Activated T-helper 9 cell treated with anti-CD3 and anti-CD28 coated beads, Interleukin-2, amount 50 U/mL, for 16 hours (primary cell): ENCODE results near the gene RABEPK.
"Not testable (repeated sequence)": the region's sequence is repeated elsewhere in the genome, so short reads cannot be mapped to it uniquely, and the experiment has no call there.

Source experiments
- DNase-seq: peaks from one replicate; pipeline ENCODE4 v3.0.0-alpha.2; 2020; ENCODE audit warnings: low read depth

RABEPK gene

DNA sequence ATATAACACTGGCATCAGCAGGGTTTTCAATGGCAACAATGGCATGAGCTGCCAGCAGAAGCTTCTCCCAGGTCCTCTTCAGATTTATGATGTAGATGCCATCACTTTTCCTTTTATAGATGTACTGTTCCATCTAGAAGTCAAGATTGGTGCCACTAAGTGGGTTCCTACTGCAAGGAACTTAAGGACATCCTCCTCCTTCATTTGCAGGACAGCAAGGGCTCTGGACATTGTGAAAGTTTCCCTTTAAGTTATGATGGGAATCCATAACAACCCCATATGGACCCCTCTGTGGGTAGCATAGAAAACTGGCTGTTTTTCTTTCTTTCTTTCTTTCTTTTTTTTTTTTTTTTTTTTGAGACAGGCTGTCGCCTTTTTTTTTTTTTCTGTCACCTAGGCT lies 4.8 kb upstream of the RABEPK start:
- DNase-seq = not testable (repeated sequence)

DNA sequence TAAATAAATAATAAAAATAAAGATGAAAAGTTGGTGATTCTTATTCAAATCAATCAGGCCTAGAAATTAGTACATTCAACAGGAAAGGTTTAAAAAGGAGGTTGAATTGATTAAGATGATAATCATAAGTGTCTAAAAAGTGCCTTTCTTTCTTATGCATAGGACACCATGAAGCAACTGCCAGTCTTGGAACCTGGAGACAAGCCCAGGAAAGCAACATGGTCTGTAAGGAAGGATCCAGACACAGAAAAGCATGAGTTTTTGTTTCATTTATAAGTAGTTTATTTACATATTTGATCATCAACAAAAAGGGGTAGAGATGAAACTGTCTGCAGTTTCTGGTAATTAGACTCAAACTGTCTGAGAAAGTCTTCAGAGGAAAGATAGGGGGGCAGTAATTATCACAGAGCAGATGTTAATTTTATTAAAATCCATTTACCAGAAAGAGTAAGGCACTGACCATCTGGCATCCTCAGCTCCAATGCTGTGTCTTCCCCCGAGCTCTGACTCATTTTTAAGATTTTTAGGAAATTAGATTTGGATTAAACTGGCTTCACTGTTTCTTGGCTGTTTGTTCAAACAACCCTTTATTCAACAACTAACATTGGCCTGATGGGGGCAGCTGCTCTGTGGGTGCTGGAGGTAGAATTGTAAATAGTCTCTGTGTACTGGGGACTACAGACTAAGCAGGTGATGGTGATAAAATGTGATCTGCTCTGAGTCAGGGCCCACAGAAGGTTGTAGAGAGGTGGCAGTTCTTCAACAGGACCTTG lies 2.7 kb downstream of the RABEPK start:
- no peak for DNase-seq

DNA sequence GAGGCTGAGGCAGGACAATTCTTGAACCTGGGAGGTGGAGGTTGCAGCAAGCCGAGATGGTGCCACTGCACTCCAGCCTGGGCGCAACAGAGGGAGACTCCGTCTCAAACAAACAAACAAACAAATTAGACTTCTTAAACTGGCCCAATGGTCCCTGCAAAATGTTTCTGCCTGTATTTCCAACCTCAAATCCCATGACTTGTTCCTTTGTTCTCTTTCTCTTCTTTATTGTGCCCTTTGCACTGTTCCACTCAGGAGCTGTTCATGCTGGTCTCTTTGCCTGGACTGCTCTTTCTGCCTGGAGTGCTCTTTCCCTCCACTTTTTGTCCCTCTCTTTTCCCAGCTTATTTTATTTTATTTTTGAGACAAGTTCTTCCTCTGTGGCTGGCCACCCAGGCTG lies 4.1 kb downstream of the RABEPK start:
- DNase-seq = no peak

DNA sequence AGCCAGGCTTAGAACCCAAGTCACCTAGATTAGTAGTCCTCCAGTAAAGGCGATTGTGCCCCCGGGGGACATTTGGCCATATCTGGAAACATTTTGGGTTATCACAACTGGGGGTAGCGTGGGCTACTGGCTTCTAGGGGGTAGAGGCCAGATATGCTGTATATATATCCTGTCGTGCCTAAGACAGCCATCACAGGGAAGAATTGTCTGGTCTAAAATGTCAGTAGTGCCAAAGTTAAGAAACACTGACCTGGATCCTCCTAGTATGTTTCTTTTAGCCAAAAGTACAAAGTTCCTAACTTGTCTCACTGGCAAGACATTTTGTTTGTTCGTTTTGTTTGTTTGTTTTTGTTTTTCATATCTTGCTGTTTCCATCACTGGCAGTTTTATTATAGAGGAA lies 13.8 kb downstream of the RABEPK start:
- no peak for DNase-seq

DNA sequence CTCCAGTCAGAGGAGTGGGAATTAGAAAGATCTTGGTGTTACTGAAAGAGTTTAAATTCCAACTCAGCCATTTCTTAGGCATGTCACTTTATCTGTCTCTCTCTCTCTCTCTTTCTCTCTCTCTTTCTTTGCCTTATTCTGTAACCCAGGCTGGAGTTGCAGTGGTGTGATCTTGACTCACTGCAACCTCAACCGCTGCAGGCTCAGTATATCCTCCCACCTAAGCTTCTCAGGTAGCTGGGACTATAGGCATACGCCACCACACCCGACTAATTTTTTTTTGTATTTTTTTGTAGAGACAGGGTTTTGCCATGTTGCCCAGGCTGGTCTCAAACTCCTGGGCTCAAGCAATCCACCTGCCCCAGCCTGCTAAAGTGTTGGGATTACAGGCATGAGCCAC lies 18.3 kb downstream of the RABEPK start:
- DNase-seq = no peak

DNA sequence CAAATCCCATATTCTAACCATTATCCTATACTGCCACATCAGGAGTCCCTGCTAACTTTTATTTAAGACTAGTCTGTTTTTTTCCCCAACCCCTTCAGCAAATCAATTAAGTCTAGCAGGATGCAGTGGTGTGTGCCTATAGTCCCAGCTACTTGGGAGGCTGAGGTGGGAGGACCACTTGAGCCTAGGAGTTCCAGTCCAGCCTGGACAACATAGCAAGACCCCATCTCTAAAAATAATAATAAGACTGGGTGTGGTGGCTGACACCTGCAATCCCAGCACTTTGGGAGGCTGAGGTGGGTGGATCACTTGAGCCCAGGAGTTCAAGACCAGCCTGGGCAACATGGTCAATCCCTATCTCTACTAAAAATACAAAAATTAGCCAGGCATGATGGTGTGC lies 24.5 kb downstream of the RABEPK start:
- DNase-seq = not testable (repeated sequence)

DNA sequence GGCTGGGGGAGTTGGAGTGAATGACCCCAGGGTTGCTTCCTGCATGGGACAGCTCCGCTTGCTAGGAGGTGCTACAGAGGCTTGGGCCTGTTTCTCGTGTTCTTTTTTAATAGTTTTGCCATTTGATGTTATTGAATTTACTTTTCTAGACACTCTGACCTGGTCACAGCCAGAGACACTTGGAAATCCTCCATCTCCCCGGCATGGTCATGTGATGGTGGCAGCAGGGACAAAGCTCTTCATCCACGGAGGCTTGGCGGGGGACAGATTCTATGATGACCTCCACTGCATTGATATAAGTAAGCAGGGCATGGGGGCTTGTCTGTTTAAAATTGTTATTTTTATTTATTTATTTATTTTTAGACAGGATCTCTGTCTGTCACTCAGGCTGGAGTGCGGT lies 27.4 kb downstream of the RABEPK start:
- no peak for DNase-seq

DNA sequence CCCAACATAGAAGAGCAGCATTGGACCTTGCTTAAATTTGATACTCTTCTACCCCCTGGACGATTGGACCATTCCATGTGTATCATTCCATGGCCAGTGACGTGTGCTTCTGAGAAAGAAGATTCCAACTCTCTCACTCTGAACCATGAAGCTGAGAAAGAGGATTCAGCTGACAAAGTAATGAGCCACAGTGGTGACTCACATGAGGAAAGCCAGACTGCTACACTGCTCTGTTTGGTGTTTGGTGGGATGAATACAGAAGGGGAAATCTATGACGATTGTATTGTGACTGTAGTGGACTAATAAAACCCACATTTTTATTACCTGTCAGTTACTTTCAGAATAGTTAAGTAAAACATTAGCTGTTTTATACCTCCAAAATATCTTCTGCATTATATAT lies 33.3 kb downstream of the RABEPK start:
- no peak for DNase-seq

DNA sequence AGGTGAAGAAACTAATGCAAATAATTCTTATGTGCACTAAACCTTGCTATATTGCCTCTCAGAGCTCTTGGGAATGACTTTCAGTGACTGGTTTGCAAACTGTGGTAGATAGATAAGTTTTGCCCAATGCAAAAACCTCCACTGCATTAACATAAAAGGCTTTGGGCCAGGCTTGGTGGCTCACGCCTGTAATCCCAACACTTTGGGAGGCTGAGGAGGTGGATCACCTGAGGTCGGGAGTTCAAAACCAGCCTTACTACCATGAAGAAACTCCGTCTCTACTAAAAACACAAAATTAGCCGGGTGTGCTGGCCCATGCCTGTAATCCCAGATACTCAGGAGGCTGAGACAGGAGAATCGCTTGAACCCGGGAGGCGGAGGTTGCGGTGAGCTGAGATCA lies 33.8 kb downstream of the RABEPK start:
- not testable (repeated sequence) for DNase-seq

DNA sequence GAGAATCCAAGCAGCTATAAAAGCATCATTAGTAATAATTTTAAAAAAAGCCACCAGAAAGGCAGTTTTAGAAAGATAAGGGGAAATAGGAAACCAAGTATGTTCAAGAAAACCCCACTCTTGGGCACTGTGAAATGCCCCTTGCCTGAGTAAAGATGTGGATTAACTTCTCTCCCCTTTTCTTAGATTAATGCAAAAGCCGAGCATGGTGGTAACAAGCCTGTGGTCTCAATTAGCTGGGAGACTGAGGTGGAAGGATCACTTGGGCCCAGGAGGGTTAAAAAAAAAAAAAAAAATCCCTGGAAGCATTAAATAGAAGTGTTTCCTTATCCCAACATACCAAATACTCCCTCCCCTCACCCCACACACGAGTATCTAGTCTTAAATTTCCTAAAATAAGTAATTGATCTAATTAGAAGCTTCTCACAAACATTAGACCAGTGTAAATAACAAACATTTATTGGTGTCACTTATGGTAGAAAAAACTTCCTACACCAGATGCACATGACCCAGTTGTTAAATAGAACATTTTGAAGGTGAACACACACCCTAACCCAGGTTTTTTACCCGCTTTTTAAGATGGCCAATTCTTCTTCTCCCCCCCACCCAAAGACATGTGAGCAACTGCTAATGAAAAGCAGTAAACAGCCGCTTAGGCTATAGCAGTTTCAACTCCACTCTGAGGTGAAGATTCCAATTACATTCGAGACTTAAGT lies 35.6 kb downstream of the RABEPK start:
- no peak for DNase-seq

DNA sequence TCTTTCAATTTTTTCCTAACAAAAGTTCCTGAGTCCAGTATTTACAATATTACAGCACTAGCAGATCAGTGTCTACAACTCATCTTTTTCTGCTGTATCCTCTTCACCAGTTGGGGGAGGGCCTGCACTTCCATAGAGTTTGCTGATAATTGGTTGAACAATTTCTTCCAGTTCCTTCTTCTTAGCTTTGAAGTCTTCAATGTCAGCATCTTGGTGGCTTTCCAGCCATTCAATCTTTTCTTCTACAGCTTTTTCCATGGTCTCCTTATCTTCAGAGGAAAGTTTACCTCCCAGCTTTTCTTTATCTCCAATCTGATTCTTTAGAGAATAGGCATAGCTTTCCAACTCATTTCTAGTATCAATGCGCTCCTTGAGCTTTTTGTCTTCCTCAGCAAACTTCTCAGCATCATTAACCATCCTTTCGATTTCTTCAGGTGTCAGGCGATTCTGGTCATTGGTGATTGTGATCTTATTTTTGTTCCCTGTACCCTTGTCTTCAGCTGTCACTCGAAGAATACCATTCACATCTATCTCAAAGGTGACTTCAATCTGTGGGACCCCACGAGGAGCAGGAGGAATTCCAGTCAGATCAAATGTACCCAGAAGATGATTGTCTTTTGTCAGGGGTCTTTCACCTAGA lies 36.3 kb downstream of the RABEPK start:
- DNase-seq = not testable (repeated sequence)

DNA sequence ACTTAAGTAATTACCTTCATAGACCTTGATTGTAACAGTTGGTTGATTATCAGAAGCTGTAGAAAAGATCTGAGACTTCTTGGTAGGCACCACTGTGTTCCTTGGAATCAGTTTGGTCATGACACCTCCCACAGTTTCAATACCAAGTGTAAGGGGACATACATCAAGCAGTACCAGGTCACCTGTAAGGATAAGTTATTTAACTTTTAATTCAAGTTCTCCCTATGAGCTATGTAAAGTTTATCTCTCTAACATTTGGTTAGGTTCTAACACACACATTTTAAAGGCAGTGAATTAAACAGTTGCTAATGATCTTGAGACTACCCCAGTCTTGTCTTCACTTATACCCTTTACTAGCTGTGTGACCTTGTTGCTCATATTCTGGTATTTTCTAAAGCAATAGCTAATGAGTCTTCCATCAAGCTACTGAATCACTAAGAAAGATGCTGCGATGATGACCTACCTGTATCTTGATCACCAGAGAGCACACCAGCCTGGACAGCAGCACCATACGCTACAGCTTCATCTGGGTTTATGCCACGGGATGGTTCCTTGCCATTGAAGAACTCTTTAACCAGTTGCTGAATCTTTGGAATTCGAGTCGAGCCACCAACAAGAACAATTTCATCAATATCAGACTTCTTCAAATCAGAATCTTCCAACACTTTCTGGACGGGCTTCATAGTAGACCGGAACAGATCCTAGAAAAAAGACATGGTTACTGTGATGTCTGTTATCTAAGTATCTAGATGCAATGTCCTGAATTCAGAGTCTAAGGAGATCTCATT lies 38.0 kb downstream of the RABEPK start:
- DNase-seq = no peak

DNA sequence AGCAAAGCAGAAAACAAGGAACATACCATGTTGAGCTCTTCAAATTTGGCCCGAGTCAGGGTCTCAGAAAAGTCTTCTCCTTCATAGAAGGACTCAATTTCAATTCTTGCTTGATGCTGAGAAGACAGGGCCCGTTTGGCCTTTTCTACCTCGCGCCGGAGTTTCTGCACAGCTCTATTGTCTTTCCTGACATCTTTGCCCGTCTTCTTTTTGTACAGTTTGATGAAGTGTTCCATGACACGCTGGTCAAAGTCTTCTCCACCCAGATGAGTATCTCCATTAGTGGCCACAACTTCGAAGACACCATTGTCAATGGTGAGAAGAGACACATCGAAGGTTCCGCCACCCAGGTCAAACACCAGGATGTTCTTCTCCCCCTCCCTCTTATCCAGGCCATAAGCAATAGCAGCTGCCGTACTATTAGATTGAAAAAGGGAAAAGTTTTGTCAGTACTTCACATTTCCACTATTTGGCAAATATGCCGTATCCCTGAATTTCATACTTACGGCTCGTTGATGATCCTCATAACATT lies 38.6 kb downstream of the RABEPK start:
- DNase-seq = no peak

DNA sequence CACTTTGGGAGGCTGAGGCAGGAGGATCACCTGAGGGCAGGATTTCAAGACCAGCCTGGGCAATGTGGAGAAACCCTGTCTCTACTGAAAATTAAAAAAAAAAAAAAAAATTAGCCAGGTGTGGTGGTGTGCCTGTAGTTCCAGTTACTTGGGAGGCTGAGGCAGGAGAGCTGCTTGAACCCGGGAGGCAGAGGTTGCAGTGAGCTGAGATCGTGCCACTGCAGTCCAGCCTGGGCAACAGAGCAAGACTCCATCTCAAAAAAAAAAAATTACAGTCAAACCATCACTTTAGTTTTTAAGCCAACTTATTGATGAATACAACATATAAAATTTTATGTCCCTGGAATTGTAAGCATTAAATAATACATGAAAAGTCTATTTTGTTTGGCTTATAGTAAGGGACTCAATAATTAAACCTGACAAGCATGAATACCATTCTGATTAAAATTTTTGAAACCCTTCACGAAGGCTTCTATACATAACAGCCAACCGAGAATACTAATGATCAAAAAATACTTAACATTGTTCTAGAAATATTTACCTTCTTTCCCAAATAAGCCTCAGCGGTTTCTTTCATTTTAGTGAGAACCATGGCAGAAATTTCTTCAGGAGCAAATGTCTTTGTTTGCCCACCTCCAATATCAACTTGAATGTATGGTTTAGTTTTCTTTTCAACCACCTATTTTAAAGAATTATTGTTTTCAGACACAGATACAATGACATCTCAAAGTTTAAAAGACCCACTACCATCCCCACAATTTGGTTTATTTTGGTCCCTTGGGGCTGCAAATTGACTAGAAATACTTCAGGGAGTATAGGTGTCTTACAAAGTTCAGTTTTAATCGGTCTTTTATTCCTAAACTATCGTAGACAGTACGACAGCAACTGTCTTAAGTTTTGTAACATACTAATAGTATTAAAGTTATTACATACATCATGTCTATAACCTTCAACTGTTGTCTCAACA lies 39.6 kb downstream of the RABEPK start:
- DNase-seq = no peak

DNA sequence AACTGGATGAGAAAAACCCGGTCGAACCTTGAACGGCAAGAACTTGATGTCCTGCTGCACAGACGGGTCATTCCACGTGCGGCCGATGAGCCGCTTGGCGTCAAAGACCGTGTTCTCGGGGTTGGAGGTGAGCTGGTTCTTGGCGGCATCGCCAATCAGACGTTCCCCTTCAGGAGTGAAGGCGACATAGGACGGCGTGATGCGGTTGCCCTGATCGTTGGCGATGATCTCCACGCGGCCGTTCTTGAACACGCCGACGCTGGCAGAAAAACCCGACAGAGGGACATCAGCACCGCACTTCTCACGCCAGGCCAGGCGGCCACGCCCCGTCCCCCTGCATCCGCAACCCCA lies 40.3 kb downstream of the RABEPK start:
- peak; percentile 16 for DNase-seq

DNA sequence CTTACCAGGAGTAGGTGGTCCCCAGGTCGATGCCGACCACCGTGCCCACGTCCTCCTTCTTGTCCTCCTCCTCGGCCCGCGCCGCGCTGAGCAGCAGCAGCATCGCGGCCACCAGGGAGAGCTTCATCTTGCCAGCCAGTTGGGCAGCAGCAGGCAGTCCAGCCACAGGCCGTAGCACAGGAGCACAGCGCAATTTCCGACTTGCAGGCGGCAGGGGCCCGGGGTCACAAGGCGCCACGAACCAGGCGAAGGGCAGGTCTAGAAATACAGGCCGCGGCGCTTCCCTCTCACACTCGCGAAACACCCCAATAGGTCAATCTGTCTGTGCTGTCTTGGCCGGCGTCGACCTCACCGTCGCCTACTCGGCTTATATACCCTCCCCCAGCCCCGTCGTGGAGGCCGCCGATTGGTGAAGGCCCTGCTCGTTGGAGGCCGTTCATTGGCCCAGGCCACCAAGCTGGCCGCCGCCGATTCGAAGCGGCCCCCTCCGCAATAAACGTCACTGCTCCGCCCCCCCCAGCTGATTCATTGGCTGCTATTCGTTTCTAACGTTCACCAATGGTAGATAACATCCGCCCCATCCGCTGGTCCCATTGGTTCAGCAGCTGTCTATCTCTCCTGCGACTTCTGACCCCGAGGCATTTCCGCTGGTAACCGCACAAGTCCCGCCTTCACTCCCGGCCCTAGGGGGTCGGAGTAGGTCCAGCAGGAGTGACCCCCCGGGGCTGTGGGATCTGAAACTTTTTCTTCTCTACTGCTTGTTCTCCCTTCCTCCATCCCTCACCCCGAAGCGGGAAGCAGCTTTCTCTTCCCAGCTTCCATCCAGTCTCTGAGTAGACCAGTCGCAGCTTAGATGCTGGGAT lies 40.9 kb downstream of the RABEPK start, which contains the start of gene HSPA5:
Gene HSPA5, minus strand, starts transcription at position 344 of the 863 bp plus-strand sequence. Its CDS starts 217 bp downstream, at position 127.
- DNase-seq = peak; percentile 99

DNA sequence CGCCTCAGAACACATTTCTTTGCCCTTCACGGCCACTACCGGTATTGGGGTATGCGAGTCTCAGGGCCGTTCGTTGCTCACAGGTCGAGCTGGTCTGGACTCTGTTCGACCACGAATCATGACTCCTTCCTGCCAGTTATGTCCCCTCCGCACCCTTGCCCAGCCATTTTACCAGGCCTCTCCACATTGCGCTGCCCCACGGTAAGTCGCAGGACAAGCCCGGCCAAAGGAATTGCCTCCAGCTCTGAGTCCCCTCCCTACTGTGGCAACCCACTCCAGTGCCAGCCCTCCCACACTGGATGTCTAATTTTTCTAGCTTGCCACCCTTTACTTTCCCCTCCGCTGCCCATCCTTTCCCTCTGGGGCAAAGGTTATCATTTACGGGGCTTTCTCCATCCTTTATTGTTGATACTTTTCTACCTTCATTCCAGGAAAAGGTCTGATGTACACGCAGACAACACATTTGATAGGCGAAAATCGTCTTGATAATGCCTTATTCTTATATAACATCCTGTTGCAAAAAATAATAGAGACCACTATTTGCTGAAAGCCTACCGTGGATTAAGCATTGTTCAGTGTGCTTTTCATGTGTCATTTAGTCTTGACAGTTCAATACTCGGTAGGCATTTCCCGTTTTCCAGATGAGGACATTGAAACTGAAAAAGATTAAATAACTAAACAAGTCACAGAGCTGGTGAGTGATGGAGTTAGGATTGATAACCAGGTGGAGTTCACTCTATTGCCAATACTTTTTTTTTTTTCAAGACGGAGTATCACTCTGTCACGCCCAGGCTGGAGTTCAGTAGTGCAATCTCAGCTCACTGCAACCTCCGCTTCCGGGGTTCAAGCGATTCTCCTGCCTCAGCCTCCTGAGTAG lies 41.8 kb downstream of the RABEPK start:
- peak; percentile 5 for DNase-seq

DNA sequence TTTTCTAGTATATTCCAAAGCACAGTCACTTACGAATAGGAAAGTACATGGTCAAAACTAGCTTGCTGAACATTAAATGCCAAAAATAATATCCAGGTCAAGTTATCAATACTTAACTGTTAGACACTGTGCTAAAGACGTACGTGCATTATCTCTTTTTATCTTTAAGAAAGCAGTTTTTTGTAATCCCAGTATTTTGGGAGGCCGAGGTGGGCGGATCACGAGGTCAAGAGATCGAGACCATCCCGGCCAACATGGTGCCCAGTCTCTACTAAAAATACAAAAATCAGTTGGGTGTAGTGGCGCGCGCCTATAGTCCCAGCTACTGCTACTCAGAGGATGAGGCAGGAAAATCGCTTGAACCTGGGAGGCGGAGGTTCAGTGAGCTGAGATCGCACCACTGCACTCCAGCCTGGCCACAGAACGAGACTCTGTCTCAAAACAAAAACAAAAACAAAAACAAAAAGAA lies 43.5 kb downstream of the RABEPK start:
- DNase-seq = no peak

DNA sequence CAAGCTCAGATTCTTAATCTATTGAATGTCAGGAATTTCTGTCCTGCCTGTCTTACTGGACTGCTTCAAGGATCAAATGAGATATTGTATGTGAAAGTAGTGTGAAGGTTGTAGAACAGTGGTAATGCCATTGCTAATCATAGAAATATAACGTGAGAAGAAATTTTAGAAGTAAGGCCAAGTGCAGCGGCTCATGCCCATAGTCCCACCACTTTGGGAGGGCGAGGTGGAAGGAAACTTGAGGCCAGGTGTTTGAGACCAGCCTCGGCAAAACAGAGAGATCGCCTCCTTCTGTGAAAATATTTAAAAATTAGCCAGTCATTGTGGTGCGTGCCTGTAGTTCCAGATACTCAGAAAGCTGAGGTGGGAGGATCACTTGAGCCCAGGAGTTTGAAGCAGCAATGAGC lies 45.9 kb downstream of the RABEPK start:
- no peak for DNase-seq
